HPDE6-E6E7 (cell line): ENCODE data around the gene LAMB4.

ENCODE experiments used
- DNase-seq: peaks from one replicate; pipeline ENCODE4 v3.0.0; 2011; ENCODE audit warnings: missing footprints; ENCODE audit errors: extremely low spot score

LAMB4 gene

DNA sequence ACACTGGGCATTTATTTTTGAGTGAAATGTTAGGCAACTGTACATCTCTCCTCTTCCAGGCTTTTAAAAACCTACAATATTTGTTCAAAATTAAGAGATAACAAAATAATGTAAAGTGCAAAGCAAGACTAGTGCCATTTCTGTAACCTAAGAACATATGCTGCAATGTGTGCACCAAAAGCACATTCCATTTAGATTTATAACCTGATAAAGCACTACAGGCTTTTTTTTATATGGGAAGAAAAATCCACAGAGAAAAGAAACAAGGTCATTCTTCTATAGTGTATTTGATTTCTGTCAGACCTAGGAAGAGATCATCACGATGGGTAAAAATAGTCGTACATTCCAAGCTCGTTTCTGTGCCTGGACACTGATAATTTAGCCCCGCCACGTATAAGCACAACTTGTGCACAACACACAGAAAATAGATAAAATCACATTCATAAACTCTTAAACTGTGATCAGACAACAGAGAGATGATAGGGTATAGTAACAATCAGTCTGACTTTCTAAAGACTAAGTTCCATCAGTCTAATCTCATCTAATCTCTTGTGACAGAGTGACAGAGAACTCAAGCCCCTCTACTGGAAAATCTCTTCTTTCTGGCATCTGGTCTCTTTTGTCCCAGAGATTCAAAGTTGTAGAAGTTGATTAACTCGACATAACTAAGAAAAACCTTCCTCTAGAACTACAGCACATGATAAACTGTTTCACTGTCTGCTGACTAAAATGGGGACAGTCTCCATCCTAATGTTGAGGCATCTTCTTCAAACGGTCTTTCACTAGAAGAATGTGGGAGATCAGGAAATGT lies 133.9 kb downstream of the LAMB4 start:
- no peak for DNase-seq

- no peak for DNase-seq
Observed at GRCh38 chr7:107995184-107996071, 134.7 kb downstream of the LAMB4 start.

DNA sequence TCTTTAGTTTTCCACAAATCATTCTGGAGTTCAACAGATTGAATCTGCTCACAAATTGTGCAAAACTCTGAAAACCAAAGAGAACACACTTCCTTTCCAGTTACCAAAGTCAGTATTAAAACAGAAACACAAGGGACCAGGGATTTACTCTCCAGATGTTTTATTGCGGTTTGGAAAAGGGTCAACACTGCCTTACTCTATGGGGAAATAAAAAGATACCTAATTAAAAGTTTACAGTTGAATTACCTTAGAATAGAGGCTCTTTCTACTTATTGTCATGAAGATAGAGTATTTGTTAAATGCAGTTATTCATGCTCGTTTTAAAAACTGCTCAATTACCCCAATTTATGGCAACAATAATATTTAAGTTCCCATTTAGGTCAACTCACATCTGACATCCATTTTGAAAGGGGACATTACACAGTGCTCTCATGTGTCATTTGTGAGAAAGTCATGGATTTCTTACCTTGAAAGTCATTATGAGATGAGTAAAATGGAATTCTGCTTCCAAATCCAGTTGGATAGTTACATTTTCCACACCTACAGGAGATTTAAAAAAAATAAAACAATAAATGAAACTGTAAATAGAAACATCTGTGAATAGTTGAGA lies 135.6 kb downstream of the LAMB4 start:
- DNase-seq, result no peak

DNA sequence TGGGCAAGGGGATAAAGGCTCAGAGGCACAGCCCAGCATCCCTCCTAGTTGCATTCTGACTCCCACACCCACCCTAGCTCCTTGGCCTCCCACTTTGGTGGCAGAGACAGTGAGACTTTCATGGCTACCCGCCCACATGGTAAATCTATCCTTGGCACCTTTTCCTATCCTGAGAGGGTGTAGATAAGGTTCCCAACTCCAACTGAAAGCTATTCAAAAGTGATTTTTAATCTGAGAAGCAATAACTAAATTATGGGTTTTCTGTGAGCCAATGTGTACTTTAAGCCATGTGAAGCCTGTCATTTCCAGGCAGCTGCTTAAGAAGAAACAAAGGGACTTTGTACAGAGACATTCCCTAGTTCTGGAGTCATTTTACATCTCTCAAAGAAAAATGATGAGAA lies 136.3 kb downstream of the LAMB4 start:
- DNase-seq, result no peak

GRCh38 chr7:107989618-107990373 lies 140.4 kb downstream of the LAMB4 start:
- no peak for DNase-seq

GRCh38 chr7:107982918-107983389 lies 147.2 kb downstream of the LAMB4 start:
- no peak for DNase-seq

GRCh38 chr7:107982042-107982840 lies 147.9 kb downstream of the LAMB4 start:
- DNase-seq, result no peak

DNA sequence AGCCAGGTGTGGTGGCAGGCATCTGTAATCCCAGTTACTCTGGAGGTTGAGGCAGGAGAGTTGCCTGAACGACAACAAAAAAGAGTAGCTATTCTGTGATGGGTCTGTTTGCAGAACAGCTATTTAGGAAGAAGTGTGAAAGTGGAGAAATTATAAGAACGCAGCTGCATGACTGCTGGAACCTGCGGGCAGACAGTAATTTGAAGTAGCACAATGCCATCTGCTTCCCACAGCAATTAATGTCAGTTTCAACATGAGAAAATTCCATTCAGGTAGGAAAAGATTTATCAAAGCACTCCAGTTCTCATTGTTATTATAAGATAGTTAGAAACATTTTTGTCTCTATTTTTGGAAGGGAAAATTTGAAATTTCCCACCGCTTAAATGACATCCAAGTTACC lies 148.7 kb downstream of the LAMB4 start:
- DNase-seq, result no peak

DNA sequence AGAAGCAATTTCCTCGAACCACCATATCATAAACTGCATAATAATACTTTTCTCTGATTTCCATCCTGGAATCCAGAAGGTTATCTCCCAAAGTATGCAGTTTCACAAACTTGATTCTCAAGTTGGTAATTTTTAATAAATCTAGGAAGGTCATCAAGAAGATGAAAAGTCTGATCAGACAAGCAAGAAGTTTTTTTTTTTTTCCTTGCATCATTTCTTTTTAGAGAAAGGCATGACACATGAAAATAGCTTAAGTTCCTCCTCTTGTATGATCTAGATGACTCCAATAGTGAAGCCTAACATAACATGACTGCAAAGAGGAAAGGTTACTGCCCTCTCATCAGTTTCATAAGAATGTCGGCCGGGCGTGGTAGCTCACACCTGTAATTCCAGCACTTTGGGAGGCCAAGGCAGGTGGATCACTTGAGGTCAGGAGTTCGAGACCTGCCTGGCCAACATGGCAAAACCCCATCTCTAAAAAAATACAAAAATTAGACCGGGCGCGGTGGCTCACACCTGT lies 149.4 kb downstream of the LAMB4 start:
- DNase-seq, result no peak

GRCh38 chr7:107980171-107980570 lies 150.0 kb downstream of the LAMB4 start:
- DNase-seq, result no peak

- no peak for DNase-seq
Observed at GRCh38 chr7:107978815-107979408, 151.2 kb downstream of the LAMB4 start.

DNA sequence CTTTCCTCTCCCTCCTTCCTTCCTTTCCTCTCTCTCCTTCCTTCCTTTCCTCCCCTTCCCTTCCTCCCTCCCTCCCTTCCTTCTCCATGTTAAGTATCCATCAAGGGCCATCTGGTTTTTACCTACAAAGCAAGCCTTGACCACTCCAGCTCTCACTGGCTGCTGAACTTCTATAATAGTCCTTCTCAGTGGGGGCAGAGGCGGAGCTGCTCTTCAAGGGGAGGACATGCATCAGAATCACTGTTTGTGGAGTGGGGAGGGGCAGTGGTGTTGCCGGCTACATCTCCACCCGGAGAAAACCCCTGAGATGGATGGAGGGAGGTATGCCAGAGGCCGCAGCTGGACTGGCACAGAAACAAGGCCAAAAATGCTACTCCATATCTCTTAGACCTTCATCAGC lies 153.1 kb downstream of the LAMB4 start:
- DNase-seq, result no peak

- DNase-seq, result no peak
Observed at GRCh38 chr7:107976620-107977019, 153.5 kb downstream of the LAMB4 start.

DNA sequence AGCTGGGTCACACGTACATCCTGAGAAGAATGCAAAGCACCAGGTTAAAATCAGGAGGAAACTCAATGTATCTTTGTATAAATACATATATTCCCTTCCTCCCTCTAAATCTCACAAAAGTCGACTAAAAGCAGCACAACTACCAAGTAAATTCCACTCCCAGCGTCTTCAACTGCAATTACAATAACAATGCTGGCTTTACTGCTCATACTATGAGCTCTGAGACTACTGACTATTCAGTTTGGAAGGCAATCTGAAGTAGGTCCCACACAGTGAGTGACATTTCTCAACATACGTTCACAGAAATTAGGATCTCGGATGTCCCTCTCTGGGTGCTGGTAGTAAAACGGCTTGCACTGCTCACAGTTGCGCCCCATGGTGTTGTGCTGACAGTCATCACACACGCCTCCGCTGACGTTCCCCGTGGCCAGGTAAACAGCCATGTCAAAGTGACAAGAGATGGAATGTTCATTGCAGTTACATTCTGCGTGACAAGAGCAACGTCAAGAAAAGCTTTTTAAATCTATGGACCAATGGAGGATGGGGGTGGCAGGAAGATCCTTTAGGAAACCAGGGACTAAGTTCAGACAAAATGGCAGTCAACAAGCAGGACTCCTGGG lies 154.7 kb downstream of the LAMB4 start:
- DNase-seq, result no peak

DNA sequence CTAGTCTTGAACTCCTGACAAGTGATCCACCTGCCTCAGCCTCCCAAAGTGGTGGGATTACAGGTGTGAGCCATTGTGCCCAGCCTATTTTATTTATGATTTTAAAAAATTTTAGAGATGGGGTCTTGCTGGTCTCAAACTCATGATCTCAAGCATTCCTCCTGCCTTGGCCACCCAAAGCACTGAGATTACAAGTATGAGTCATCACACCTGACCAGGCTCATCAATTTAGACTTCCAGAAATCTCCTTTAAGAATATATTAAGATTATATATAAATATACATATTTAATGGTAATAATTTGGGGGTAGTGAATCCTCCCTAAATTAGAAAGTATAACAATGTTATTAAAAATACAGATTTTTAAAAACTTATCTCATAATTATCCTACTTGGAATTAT lies 156.3 kb downstream of the LAMB4 start:
- DNase-seq, result no peak
